GM19099 (cell line): ENCODE results near the gene PGAP3.

Source experiments
- POLR2A ChIP-seq: IDR thresholded peaks from 3 replicates; pipeline ENCODE4 v1.6.1; 2011; ENCODE audit warnings: low read depth; ENCODE audit not compliant: insufficient read length; ENCODE audit errors: extremely low read depth

The PGAP3 gene

GRCh38 chr17:39719563-39720355 is 31.9 kb upstream of the PGAP3 start:
- no peak for TF ChIP-seq POLR2A

DNA sequence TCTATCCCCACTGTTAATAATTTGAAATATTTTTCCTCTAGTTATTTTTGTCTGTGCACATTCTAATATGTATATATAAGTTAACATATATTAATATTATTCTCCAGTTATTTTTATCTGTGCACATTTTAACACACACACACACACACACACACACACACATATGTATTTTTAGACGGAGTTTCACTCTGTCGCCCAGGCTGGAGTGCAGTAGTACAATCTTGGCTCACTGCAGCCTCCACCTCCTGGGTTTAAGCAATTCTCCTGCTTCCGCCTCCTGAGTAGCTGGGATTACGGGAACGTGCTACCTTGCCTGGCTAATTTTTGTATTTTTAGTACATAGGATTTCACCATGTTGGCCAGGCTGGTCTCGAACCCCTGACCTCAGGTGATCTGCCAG is 29.8 kb upstream of the PGAP3 start:
- no peak for TF ChIP-seq POLR2A

DNA sequence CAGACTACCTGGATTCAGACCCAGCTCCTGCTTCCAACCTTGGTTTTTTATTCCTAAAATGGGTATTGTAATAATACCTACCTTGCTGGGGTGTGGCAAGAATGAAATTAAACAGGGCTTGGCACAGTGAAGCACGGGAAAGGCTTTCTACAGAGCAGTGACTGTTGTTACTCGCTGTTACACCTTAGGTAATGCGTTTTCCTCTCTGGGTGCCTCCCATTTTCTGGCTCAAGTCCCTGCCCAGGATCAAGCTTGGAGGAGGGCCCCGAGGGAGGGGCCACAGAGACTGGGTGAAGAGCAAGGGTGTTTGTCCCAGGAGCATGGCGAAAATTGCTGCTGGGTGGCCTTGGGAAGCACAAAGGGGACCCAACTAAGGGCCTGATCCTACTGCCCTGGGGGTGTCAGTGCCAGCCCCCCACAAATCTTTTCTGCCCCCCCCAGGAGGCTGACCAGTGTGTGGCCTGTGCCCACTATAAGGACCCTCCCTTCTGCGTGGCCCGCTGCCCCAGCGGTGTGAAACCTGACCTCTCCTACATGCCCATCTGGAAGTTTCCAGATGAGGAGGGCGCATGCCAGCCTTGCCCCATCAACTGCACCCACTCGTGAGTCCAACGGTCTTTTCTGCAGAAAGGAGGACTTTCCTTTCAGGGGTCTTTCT is 29.2 kb upstream of the PGAP3 start:
- TF ChIP-seq POLR2A: no peak

DNA sequence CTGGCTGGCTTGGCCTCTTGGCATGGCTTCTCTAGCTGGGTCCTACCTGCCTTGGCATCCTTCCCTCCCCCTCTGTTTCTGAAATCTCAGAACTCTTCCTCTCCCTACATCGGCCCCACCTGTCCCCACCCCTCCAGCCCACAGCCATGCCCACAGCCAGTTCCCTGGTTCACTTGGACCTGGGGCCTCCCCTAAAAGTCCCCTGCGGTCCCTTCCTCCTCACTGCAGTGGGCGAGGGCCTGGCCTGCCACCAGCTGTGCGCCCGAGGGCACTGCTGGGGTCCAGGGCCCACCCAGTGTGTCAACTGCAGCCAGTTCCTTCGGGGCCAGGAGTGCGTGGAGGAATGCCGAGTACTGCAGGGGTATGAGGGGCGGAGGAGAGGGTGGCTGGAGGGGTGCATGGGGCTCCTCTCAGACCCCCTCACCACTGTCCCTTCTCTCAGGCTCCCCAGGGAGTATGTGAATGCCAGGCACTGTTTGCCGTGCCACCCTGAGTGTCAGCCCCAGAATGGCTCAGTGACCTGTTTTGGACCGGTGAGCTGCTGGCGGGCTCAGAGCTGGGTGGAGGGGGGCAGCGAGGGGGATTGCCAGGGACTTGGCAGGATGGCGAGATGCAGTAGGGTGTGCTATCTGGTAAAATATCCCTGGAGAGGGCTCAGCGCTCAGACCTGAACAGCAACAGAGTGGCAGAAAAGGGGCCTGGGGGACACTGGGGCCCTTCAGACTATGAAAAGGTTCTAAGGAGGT is 28.4 kb upstream of the PGAP3 start:
- no peak for TF ChIP-seq POLR2A

- TF ChIP-seq POLR2A: no peak
Measured at GRCh38 chr17:39715375-39716072, 27.7 kb upstream of the PGAP3 start.

DNA sequence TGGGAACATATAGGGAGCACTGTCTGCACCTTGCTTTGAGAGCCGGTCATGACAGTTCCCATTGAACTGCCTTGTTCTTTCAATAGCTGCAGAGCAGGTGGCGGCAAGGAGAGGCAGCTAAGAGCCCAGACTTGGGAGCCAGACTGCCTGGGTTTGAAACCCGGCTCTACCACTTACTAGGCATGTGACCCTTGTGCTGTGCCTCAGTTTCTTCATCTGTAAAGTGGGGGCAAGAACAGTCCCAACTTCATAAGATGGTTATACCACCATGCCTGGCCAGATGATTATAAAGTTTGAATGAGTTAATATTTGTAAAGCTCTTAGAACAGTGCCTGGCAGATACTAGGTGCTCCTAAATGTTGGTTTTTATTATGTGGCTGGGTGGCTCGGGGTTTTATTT is 26.4 kb upstream of the PGAP3 start:
- TF ChIP-seq POLR2A: no peak

GRCh38 chr17:39711851-39712250 is 24.0 kb upstream of the PGAP3 start:
- TF ChIP-seq POLR2A: no peak

- TF ChIP-seq POLR2A: no peak
Measured at GRCh38 chr17:39709998-39710964, 22.4 kb upstream of the PGAP3 start.

DNA sequence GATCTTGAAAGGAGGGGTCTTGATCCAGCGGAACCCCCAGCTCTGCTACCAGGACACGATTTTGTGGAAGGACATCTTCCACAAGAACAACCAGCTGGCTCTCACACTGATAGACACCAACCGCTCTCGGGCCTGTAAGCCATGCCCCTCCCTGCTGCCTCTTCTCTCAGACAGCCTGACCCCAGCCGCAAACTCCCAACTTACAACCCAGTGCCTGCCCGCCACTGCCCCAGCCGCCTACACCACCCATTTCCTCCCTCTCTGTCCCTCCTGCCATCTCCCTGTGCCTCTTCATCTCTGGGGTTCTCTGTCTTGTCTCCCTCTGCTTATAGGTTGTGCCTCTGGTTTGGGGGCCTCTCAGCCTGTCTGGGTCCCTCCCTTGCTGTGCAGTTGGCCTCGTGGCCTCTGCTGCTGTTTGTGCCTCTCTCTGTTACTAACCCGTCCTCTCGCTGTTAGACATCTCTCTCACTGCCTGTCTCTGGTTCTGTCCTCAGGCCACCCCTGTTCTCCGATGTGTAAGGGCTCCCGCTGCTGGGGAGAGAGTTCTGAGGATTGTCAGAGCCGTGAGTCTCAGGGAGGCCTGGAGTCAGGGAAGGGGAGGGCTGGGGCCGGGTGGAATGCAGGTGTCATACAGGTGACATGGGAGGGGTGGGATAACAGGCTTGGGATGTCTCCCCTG is 21.6 kb upstream of the PGAP3 start:
- no peak for TF ChIP-seq POLR2A

DNA sequence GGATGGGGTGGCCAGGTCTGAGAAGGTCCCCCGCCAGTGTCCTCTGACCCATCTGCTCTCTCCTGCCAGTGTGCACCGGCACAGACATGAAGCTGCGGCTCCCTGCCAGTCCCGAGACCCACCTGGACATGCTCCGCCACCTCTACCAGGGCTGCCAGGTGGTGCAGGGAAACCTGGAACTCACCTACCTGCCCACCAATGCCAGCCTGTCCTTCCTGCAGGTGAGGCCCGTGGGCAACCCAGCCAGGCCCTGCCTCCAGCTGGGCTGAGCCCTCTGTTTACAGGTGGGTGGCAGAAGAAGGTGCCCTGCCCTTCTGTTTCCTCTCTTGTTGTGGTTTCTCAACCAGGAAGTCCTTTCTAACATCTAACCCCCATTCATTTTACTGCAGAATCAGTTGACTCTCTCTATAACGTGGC is 19.1 kb upstream of the PGAP3 start:
- TF ChIP-seq POLR2A: no peak

DNA sequence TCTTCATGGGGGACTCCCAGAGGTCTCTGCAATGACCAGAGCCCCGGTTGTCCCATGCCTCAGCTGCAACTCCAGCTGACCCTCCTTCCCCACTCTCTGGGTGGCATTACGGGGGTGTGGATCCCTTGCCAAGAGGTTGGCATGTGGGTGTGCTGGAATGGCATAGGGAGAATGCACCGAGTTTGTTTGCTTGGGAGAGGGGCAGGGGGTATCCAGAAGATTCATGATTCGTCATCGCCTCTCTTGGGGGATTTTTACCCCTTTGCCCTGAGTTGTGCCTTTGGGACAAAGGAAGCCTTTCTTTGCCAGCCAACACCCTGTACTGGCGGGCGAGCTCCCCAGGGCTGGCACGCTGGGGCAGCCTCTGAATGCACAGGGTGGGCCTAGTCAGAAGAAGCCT is 18.5 kb upstream of the PGAP3 start:
- TF ChIP-seq POLR2A: no peak

GRCh38 chr17:39705786-39706348 is 18.0 kb upstream of the PGAP3 start:
- no peak for TF ChIP-seq POLR2A
